Muscle layer of duodenum (tissue), 2 donors: ENCODE results near the gene PCSK2.
"Not testable (repeated sequence)": the region's sequence is repeated elsewhere in the genome, so short reads cannot be mapped to it uniquely, and the experiment has no call there.

Experiments used
- H3K27ac ChIP-seq: one replicate; pipeline ENCODE4 v1.7.0; 2013; ENCODE audit warnings: mild to moderate bottlenecking, low read length
- H3K27me3 ChIP-seq: one replicate; pipeline ENCODE4 v1.7.0; 2013; ENCODE audit warnings: low read depth, mild to moderate bottlenecking, control low read depth, low read length
- H3K36me3 ChIP-seq, 2 donors: one replicate each; pipeline ENCODE4 v1.7.0; 2013; ENCODE audit warnings: low read length in 2 of 2, control low read depth in 1 of 2, mild to moderate bottlenecking in 1 of 2; ENCODE audit not compliant: insufficient read depth in 2 of 2, control insufficient read depth in 1 of 2
- H3K4me1 ChIP-seq, 2 donors: one replicate each; pipeline ENCODE4 v1.7.0; 2013; ENCODE audit warnings: low read length in 2 of 2, mild to moderate bottlenecking in 2 of 2, control low read depth in 1 of 2, moderate library complexity in 1 of 2; ENCODE audit not compliant: insufficient read depth in 2 of 2, control insufficient read depth in 1 of 2
- H3K4me3 ChIP-seq, 2 donors: one replicate each; pipeline ENCODE4 v1.7.0; 2013; ENCODE audit warnings: low read length in 2 of 2, low read depth in 1 of 2, mild to moderate bottlenecking in 1 of 2
- H3K9me3 ChIP-seq, 2 donors: one replicate each; pipeline ENCODE4 v1.7.0; 2013; ENCODE audit warnings: low read length in 2 of 2, control low read depth in 1 of 2, mild to moderate bottlenecking in 1 of 2; ENCODE audit not compliant: control insufficient read depth in 1 of 2
- donor health status: healthy.

PCSK2 gene

DNA sequence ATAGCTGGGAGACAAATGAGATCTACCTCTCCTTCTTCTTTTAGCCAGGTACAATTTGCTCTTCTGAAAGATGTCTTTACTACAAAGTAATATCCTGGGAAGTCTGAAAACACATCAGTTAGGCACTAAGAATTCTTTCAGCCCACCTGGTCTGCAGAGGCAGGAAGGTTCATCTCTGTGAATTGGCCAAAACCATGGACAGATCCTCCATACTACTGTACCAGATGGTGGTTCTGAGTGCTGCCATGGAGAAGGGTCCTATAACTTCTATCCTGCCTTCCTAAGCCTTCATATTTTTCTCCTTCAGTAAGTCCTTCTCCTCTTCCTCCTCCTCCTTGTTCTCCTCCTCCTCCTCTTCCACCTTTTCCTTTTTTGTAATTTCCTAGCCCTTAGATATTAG, 11.7 kb upstream of the PCSK2 start:
- no peaks in the 10 kb centered on the region for H3K36me3 ChIP-seq
- no peaks in the 10 kb centered on the region for H3K27me3 ChIP-seq
- no peaks in the 10 kb centered on the region for H3K4me1 ChIP-seq
- no peak overlapping the region for H3K4me3 ChIP-seq
- no peaks in the 10 kb centered on the region for H3K9me3 ChIP-seq
- no peak overlapping the region for H3K27ac ChIP-seq

DNA sequence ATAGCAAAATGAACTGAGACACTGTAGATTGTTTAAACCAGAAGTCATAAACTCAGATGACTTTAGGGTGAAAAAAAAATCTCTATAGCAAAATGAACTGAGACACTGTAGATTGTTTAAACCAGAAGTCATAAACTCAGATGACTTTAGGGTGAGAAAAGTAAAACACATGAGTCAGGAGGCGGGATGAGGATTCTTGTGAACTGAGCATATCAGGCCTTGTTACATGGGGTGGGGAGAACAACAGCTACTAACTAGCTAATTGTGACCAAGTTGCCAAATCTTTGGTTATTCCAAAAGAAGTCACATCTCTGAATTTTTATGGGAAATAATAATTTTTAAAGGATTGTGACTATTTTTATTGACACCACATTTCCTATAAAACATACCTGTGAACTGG, 7.0 kb upstream of the PCSK2 start:
- H3K36me3 ChIP-seq, H3K27me3 ChIP-seq, H3K9me3 ChIP-seq, H3K27ac ChIP-seq, H3K4me1 ChIP-seq, H3K4me3 ChIP-seq: not testable (repeated sequence)

DNA sequence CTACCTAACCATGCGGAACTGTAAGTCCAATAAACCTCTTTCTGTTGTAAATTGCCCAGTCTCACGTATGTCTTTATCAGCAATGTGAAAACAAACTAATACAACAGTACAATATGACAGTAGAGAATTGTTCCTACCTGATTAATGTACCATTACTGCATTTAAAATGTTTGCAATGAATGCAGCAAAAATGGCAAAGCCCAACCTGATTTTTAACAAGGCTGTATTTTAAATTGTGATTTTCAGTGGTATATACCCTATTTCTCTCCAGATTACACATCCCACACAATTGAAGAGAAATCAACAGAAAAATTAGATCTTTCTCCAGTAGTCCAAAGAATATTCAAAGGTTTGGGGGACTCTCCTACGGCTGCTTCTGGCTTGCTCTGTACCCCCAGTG, 3.3 kb upstream of the PCSK2 start:
- Histone ChIP-seq H3K4me1 (peaks cover 0 to 18% of the 10 kb centered on the region in 2 donors), H3K9me3 (no peaks in the 10 kb centered on the region), H3K36me3 (no peaks in the 10 kb centered on the region), H3K27ac (no peak overlapping the region), H3K4me3 (no peak overlapping the region), H3K27me3 (peaks cover 12% of the 10 kb centered on the region)

DNA sequence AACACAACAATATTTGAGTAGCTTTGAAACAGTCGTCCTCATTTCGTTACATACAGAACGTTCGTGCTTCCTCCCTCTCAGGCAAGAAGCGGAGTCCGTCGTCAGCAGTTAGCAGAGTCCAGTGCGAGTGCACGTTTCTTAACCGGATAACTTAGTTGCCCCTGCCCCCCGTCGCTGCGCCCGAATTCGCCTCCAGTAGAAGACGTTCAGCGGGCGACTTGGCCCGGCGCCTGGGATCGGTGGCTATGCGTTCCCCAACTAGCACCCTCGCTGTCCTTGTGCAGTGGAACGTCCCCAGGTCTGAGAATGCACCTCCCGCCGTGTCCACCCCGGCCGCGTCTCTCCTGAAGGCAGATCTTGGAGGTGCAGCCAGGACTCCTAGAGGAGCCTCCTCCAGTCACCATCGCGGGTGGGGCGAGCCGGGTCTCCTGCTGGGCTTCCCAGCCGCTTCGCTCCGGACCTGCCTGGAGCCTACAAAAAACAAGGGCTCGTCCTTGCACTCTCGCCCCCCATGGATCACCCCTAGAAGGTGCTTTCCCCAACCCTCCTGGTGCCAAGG, 910 bp upstream of the PCSK2 start:
- no peaks in the 10 kb centered on the region for H3K9me3 ChIP-seq
- peaks cover 12% of the 10 kb centered on the region for H3K27me3 ChIP-seq
- peaks cover 0 to 18% of the 10 kb centered on the region in 2 donors for H3K4me1 ChIP-seq
- peak overlapping the region; percentile 45 to 62 for H3K4me3 ChIP-seq
- H3K36me3 ChIP-seq = no peaks in the 10 kb centered on the region
- H3K27ac ChIP-seq = no peak overlapping the region

DNA sequence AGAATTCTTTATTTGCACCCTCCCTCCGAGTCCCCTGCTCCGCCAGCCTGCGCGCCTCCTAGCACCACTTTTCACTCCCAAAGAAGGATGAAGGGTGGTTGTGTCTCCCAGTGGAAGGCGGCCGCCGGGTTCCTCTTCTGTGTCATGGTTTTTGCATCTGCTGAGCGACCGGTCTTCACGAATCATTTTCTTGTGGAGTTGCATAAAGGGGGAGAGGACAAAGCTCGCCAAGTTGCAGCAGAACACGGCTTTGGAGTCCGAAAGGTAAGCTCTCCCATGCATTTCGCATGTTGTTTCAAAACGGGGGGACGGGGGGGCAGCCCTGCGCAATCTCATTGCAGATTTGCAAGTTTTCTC, 357 bp downstream of the PCSK2 start:
- no peaks in the 10 kb centered on the region for H3K9me3 ChIP-seq
- H3K4me3 ChIP-seq = peak overlapping the region in 1 of 2 donors; percentile 62
- H3K27ac ChIP-seq = no peak overlapping the region
- H3K36me3 ChIP-seq = no peaks in the 10 kb centered on the region
- H3K27me3 ChIP-seq = peaks cover 12% of the 10 kb centered on the region
- H3K4me1 ChIP-seq = peaks cover 0 to 18% of the 10 kb centered on the region in 2 donors

DNA sequence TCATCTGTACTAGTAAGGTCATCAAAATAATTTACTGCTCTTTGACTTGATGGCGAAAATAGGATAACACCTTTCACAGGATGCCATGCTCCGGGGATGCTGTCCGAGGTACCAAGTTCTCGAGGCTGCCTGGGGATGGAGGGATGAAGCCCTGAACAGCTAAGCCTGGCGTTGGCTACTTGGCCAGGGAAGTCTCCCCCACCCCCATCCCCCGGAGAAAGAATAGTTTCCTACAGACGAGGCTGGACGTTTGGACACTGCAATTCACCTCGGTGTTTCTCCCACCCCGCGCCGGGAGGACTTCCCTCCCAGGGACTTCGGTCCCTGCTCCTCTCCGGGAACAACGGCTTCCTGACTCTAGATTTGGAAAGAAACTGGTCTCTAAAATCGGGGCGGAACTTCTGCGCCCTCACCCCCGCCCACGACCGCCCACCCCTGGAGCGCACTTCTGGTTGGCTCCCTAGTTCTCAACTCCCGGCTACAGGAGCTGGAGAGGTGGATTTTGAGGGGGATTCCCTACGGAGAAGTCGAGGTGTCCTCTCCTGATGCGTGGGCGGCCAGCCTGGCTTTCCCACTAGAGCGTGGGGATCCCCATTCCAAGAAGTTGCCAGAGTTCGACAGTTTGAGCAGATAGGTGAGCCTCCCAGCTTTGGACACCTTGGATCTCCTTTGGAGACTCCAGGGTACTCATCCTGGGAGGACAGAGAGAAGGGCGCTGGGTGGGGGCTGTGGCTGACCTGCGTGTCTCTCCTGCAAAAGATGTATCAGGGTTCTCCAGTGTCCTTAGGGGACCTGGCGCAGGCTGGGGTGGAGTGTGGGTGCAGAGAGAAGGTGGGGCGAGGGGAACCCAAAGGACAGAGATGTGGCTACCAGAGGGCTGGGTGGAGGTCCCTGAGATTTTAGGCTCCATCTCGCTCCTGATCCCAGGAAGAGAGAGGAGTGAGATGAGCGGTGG, 1.1 kb downstream of the PCSK2 start:
- Histone ChIP-seq H3K36me3 (no peaks in the 10 kb centered on the region), H3K9me3 (no peaks in the 10 kb centered on the region), H3K4me3 (peak overlapping the region in 1 of 2 donors; percentile 62), H3K27me3 (peaks cover 12% of the 10 kb centered on the region), H3K27ac (no peak overlapping the region), H3K4me1 (peaks cover 0 to 18% of the 10 kb centered on the region in 2 donors)

DNA sequence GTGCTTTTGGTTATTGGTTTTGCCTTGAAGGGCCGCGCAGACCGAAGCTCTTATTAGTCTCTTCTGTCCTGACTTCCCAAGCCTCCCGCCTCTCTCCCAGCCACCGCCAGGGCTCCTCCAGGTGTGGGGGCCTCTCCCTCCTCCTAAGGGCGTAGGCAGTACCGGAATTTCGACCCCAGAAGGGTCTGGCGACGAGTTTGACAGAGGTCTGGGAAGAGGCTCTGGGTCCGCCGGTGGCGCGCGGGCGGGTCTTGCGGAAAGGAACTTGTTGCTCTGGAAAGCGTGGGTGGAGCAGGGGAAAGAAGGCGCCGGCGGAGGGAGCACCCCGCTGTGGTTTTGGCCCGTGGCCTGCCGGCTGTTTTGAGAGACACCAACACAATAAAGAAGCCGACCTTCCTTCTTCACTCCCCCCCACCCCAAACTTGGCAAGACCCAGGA, 1.8 kb downstream of the PCSK2 start:
- Histone ChIP-seq H3K4me3 (peak overlapping the region in 1 of 2 donors; percentile 62), H3K27ac (no peak overlapping the region), H3K9me3 (no peaks in the 10 kb centered on the region), H3K4me1 (peaks cover 0 to 18% of the 10 kb centered on the region in 2 donors), H3K36me3 (no peaks in the 10 kb centered on the region), H3K27me3 (peaks cover 12% of the 10 kb centered on the region)

DNA sequence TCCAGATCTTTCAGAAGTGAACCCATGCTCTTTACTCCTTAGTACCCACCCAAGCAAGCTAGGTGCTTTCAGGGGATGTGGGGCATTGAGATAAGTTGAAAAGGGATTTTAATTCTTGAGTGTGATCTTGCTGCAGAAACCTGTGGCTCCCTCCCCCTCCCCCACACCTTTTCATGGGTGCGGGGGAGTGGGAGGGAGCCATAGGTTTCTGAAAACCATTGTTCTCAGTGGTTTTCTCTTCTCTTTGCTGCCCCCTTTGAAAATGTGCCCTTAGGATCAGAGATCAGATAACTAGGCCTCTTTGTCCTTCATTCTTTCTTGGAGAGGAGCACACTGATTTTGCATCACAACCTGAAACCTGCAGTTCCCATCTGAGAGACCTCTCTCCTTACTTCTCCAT, 2.4 kb downstream of the PCSK2 start:
- peaks cover 12% of the 10 kb centered on the region for H3K27me3 ChIP-seq
- H3K4me3 ChIP-seq = no peak overlapping the region
- H3K27ac ChIP-seq = no peak overlapping the region

DNA sequence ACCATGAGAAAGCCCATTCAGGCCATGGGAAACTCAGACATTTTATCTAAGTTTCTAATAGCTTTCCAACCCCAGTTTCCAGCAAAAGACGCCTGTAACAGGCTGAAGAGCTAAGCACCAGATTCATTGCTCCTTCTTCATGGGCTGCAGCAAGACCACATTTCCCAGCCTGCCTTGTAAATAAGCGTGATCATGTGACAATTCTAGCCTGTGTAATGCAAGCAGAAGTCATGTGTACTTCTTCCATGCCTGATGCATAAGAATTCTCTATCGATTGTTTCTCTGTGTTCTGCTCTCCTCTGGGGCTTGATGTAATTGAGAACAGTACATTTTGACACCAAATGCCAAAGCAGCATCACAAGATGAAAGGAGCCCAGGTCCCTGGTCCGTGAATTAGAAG, 6.8 kb downstream of the PCSK2 start:
- Histone ChIP-seq H3K4me3 (no peak overlapping the region), H3K36me3 (no peaks in the 10 kb centered on the region), H3K27ac (no peak overlapping the region), H3K4me1 (no peaks in the 10 kb centered on the region), H3K27me3 (no peaks in the 10 kb centered on the region), H3K9me3 (no peaks in the 10 kb centered on the region)

More for the DNA sequence above, 2.4 kb downstream of the PCSK2 start:
- no peaks in the 10 kb centered on the region for H3K36me3 ChIP-seq
- no peaks in the 10 kb centered on the region for H3K9me3 ChIP-seq
- H3K4me1 ChIP-seq = peaks cover 0 to 18% of the 10 kb centered on the region in 2 donors

DNA sequence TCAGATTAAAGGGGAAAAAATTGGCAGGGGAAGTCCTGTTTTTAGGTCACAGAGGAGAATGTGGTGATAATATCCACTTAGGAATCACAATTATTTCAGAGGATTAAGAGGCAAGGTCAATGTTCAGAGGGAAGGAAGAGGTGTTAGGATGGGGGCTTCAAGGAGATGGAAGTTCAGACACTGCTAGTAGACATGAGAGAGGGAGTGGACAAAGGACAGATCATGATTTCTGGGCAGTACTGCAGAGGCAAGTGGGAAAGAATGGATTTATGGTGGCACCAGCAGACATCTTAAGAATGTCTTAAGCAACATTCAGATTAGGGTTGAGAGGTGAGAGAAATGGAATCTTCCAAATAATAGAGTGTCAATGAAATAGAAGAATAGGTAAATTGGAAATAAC, 9.9 kb downstream of the PCSK2 start:
- Histone ChIP-seq H3K4me1 (no peaks in the 10 kb centered on the region), H3K27me3 (no peaks in the 10 kb centered on the region), H3K27ac (no peak overlapping the region), H3K4me3 (no peak overlapping the region), H3K36me3 (no peaks in the 10 kb centered on the region), H3K9me3 (no peaks in the 10 kb centered on the region)

DNA sequence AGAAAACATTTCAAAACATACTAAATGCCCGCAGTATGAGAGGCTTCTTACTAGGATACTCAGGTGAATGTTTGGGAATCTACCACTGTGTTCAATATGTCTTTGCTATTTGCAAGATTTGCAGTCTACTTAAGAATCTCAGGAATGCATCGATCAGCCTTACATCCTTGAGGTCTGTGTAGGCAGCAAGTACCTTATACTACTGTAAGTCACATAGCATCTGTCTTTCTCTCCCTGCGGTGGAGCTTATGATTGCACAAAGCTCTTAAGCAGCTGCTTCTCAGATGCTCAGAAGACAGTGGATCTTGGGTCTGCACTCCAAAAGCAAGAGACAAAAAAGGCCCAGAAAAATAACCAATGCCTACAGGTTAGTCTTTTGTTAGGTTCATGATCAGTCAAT, 21.4 kb downstream of the PCSK2 start:
- H3K4me3 ChIP-seq = no peak overlapping the region
- no peaks in the 10 kb centered on the region for H3K36me3 ChIP-seq
- H3K27ac ChIP-seq = no peak overlapping the region
- H3K9me3 ChIP-seq = no peaks in the 10 kb centered on the region
- no peaks in the 10 kb centered on the region for H3K4me1 ChIP-seq
- no peaks in the 10 kb centered on the region for H3K27me3 ChIP-seq
